RKO (cell line): ENCODE results near the gene EID2B.
A peak's percentile ranks its signal among the peaks of the same experiment; 100 is the strongest.

Source experiments
- DNase-seq: peaks from one replicate; pipeline ENCODE4 v3.0.0-alpha.2; 2016; ENCODE audit warnings: low spot score

The EID2B gene

GRCh38 chr19:39498798-39499642, 33.6 kb downstream of the EID2B start, which contains the start of gene DLL3:
DLL3 (plus strand) TSS chr19:39498947; CDS start chr19:39498975, 28 bp downstream.
- no peak for DNase-seq

- no peak for DNase-seq
Observed at GRCh38 chr19:39497996-39498797, 34.5 kb downstream of the EID2B start.

- no peak for DNase-seq
Observed at GRCh38 chr19:39497701-39497995, 35.0 kb downstream of the EID2B start.

GRCh38 chr19:39496063-39496462, 36.6 kb downstream of the EID2B start:
- no peak for DNase-seq

- no peak for DNase-seq
Observed at GRCh38 chr19:39494661-39495060, 38.0 kb downstream of the EID2B start.

GRCh38 chr19:39492788-39493187, 39.9 kb downstream of the EID2B start:
- DNase-seq: no peak

- DNase-seq: no peak
Observed at GRCh38 chr19:39492225-39492624, 40.4 kb downstream of the EID2B start.

- DNase-seq: no peak
Observed at GRCh38 chr19:39489756-39490155, 42.9 kb downstream of the EID2B start.

- DNase-seq: no peak
Observed at GRCh38 chr19:39483141-39483540, 49.5 kb downstream of the EID2B start.

- no peak for DNase-seq
Observed at GRCh38 chr19:39481676-39482075, 51.0 kb downstream of the EID2B start.

GRCh38 chr19:39481229-39481545, 51.5 kb downstream of the EID2B start:
- DNase-seq: peak; percentile 27
